Effector CD4-positive, alpha-beta T cell (primary cell): ENCODE results near the gene BBS2.

Experiments used
- DNase-seq: peaks from one replicate; pipeline ENCODE4 v3.0.0-alpha.2; 2020

BBS2 gene

GRCh38 chr16:56475201-56475600, 44.6 kb downstream of the BBS2 start:
- no peak for DNase-seq

GRCh38 chr16:56470666-56471065, 49.2 kb downstream of the BBS2 start:
- DNase-seq: no peak

- DNase-seq: no peak
Observed at GRCh38 chr16:56470232-56470631, 49.6 kb downstream of the BBS2 start.

- no peak for DNase-seq
Observed at GRCh38 chr16:56469748-56470147, 50.1 kb downstream of the BBS2 start.

GRCh38 chr16:56468800-56469199, 51.0 kb downstream of the BBS2 start:
- DNase-seq: no peak

- no peak for DNase-seq
Observed at GRCh38 chr16:56466344-56466743, 53.5 kb downstream of the BBS2 start.

- no peak for DNase-seq
Observed at GRCh38 chr16:56463153-56463552, 56.7 kb downstream of the BBS2 start.

GRCh38 chr16:56462064-56462796, 57.6 kb downstream of the BBS2 start:
- DNase-seq: no peak

- no peak for DNase-seq
Observed at GRCh38 chr16:56460101-56460500, 59.7 kb downstream of the BBS2 start.

GRCh38 chr16:56457927-56458470, 61.8 kb downstream of the BBS2 start:
- no peak for DNase-seq

GRCh38 chr16:56451753-56452689, 67.8 kb downstream of the BBS2 start:
- DNase-seq: no peak

- peak; percentile 89 for DNase-seq
Observed at GRCh38 chr16:56450986-56451752, 68.7 kb downstream of the BBS2 start, which contains the start of the genes NUDT21 and OGFOD1. Gene NUDT21, minus strand, starts transcription at chr16:56451332. Its CDS starts 130 bp downstream, at chr16:56451202. Gene OGFOD1, plus strand, starts transcription at chr16:56451554. Its CDS starts 59 bp downstream, at chr16:56451613.

GRCh38 chr16:56450275-56450985, 69.4 kb downstream of the BBS2 start:
- DNase-seq: no peak

- DNase-seq: no peak
Observed at GRCh38 chr16:56448005-56448404, 71.8 kb downstream of the BBS2 start.

- DNase-seq: no peak
Observed at GRCh38 chr16:56447286-56447685, 72.5 kb downstream of the BBS2 start.

- no peak for DNase-seq
Observed at GRCh38 chr16:56438038-56438437, 81.8 kb downstream of the BBS2 start.

- no peak for DNase-seq
Observed at GRCh38 chr16:56436258-56436657, 83.6 kb downstream of the BBS2 start.
